Transverse colon (tissue), 4 donors: ENCODE results near the gene GOLGA6L10. TPM values are rescaled to one million over a fixed set of nuclear protein-coding genes. Genes with fewer than 3 reads are reported as not detected.
"Not testable (repeated sequence)": the region's sequence is repeated elsewhere in the genome, so short reads cannot be mapped to it uniquely, and the experiment has no call there.

Experiments
- DNase-seq: peaks from one replicate; pipeline ENCODE4 v3.0.0-alpha.2; 2019
- H3K27ac ChIP-seq, 4 donors: fragments of 200-600 bp; sonication (generic); 2 replicates each; pipeline ENCODE4 v1.5.1; 2016 to 2018; ENCODE audit warnings: inconsistent platforms in 4 of 4
- H3K27me3 ChIP-seq: fragments of 200-600 bp; sonication (generic); 2 replicates; pipeline ENCODE4 v1.5.1; 2017; ENCODE audit warnings: inconsistent platforms
- H3K36me3 ChIP-seq, 4 donors: fragments of 200-600 bp; sonication (generic); 2 replicates each; pipeline ENCODE4 v1.5.1; 2017 to 2019; ENCODE audit warnings: inconsistent platforms in 4 of 4
- H3K4me1 ChIP-seq, 4 donors: fragments of 200-600 bp; sonication (generic); 2 replicates each; pipeline ENCODE4 v1.5.1; 2017 to 2020; ENCODE audit warnings: inconsistent platforms in 4 of 4
- H3K4me3 ChIP-seq, 4 donors: fragments of 200-600 bp; sonication (generic); 1 replicate in 1 of 4; 2 replicates in 3 of 4; pipeline versions ENCODE4 v1.5.1 to v1.6.1; 2017 to 2019; ENCODE audit warnings: inconsistent platforms in 4 of 4
- H3K9me3 ChIP-seq, 2 donors: fragments of 200-600 bp; sonication (generic); 2 replicates each; pipeline ENCODE4 v1.5.1; 2017 to 2019; ENCODE audit warnings: inconsistent platforms in 2 of 2
- POLR2AphosphoS5 ChIP-seq, 3 donors: sonication (generic); formaldehyde crosslinking; IDR thresholded peaks; one replicate each; pipeline ENCODE4 v1.6.1; 2016; ENCODE audit warnings: antibody characterized with exemption in 3 of 3
- WGBS, 2 donors: methylation state at CpG; one replicate each; pipeline ENCODE4 v1.1.5; 2018; ENCODE audit warnings: low coverage in 1 of 2; 5-methylcytosine and 5-hydroxymethylcytosine counted together
- in situ Hi-C, 4 donors: fragments of 200-750 bp; cut with MboI; loops; one replicate each; pipeline versions ENCODE4 v1.15.0 to v1.15.1; 2017; ENCODE audit warnings: low sequenced_read_pairs in 3 of 4, low pct_ligation_motif_present in 1 of 4, low pct_unique_long_range_greater_than_20kb in 1 of 4
- intact Hi-C: fragments of 100-400 bp; cut with DNase I; formaldehyde crosslinking; loops from one replicate; pipeline ENCODE4 v1.15.1; 2023; ENCODE audit warnings: low total_unique reads
- total RNA-seq, 4 donors: library from RNA; depleted of rRNA; stranded (reverse); fragments of >200 nt; gene quantifications; one replicate each; pipeline ENCODE4 v1.1.0, GENCODE V29; 2016
- TF ChIP-seq, protein P1 (sequence below), 5 experiments: fragments of 200-600 bp in 3 of 5; fragments of 450-650 bp in 2 of 5; sonication (generic) in 3 of 5; IDR thresholded peaks; 1 replicate in 2 of 5; 2 replicates in 3 of 5; pipeline ENCODE4 v1.5.1; 2016 to 2017; ENCODE audit warnings: antibody characterized with exemption in 5 of 5, inconsistent platforms in 3 of 5, mild to moderate bottlenecking in 2 of 5, moderate library complexity in 1 of 5

GOLGA6L10 gene
- total RNA-seq, 4 donors from 2014 or later: 1.2 to 17.1 (median 1.3) TPM; not detected in 1

DNA sequence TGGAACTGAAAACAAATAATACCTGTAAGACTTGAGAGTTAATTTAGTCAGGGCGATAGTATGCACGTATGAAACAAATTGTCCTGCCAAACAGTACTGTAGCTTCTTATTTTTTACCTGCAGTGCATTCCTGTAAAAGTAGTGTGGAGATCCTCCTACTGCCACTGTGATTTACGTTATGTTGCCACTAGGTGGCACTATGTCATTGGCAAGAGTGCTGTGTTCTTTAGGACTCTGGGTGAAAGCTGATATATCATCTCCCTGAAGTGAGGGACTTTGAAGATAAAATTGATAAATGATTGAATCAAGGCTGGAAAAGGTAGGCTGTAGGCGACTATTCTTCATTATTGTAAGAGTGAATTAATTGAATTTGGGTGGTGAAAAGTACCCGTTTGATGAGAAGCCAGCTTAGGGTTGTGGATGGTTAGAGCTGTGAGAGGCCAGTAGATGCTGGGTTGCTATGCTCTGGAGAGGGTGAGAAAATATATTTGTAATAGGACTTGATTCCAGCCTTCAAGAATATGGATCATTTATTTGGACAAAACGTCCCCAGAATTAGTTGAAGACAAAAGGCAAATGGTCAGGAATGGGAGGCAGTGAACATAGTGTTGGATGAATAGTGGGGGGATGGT is 16.5 kb upstream of the GOLGA6L10 start:
- peak; percentile 28 for DNase-seq
- intact Hi-C loops, in situ Hi-C loops, H3K9me3 ChIP-seq, H3K27ac ChIP-seq, H3K4me1 ChIP-seq, H3K36me3 ChIP-seq, H3K27me3 ChIP-seq, H3K4me3 ChIP-seq: not testable (repeated sequence)
- 0% methylated on average over 1 to 2 of the region's 6 CpGs for WGBS, 2 donors
- TF ChIP-seq, protein P1, sequence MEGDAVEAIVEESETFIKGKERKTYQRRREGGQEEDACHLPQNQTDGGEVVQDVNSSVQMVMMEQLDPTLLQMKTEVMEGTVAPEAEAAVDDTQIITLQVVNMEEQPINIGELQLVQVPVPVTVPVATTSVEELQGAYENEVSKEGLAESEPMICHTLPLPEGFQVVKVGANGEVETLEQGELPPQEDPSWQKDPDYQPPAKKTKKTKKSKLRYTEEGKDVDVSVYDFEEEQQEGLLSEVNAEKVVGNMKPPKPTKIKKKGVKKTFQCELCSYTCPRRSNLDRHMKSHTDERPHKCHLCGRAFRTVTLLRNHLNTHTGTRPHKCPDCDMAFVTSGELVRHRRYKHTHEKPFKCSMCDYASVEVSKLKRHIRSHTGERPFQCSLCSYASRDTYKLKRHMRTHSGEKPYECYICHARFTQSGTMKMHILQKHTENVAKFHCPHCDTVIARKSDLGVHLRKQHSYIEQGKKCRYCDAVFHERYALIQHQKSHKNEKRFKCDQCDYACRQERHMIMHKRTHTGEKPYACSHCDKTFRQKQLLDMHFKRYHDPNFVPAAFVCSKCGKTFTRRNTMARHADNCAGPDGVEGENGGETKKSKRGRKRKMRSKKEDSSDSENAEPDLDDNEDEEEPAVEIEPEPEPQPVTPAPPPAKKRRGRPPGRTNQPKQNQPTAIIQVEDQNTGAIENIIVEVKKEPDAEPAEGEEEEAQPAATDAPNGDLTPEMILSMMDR (IDR thresholded peaks at IDR 0.05): peak in 3 of 5 experiments; percentile 17 to 26 (median 26)

- H3K36me3 ChIP-seq, H3K4me1 ChIP-seq, H3K27me3 ChIP-seq, H3K27ac ChIP-seq, intact Hi-C loops, H3K9me3 ChIP-seq, in situ Hi-C loops, DNase-seq, H3K4me3 ChIP-seq: not testable (repeated sequence)
- WGBS, 2 donors: no CpG with 5 or more reads among the region's 3 CpGs
Measured at GRCh38 chr15:82364548-82364947, 15.3 kb upstream of the GOLGA6L10 start.

DNA sequence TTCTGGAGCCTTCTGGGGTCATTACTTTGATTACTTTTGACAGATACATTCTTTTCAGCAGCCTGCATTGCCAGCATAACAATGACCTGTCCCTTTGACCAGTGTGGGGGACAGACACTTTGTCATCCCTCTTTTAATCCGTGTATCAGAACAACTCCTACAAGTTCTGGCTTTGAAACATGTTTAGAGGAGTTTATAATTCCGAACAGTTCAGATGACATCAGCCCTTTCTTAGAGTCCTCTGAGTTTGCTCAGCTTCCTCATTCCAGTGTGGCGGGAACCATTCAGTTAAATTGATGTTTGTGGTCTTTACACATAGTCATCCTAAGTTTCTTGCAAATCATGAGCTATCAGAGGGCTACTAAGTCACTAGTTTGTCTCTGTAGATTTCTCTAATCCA is 13.5 kb upstream of the GOLGA6L10 start:
- H3K4me3 ChIP-seq, in situ Hi-C loops, DNase-seq, H3K27ac ChIP-seq, H3K4me1 ChIP-seq, H3K9me3 ChIP-seq, H3K36me3 ChIP-seq, H3K27me3 ChIP-seq, intact Hi-C loops: not testable (repeated sequence)
- no CpG with 5 or more reads among the region's 3 CpGs for WGBS, 2 donors

- DNase-seq, in situ Hi-C loops, H3K27ac ChIP-seq, H3K9me3 ChIP-seq, H3K36me3 ChIP-seq, intact Hi-C loops, H3K4me3 ChIP-seq, H3K4me1 ChIP-seq, H3K27me3 ChIP-seq: not testable (repeated sequence)
- no CpG with 5 or more reads among the region's 7 CpGs for WGBS, 2 donors
Measured at GRCh38 chr15:82360618-82361017, 11.3 kb upstream of the GOLGA6L10 start.

- H3K36me3 ChIP-seq, in situ Hi-C loops, H3K27me3 ChIP-seq, H3K9me3 ChIP-seq, intact Hi-C loops, DNase-seq, H3K27ac ChIP-seq, H3K4me1 ChIP-seq: not testable (repeated sequence)
- peak in 1 of 3 donors; percentile 20 for TF ChIP-seq POLR2AphosphoS5 (IDR thresholded peaks at IDR 0.05)
- no CpG with 5 or more reads among the region's 48 CpGs for WGBS, 2 donors
- H3K4me3 ChIP-seq: peak overlapping the region in 2 of 4 donors; percentile 19 to 29
Measured at GRCh38 chr15:82355055-82355454, 5.8 kb upstream of the GOLGA6L10 start.

- H3K27me3 ChIP-seq, H3K36me3 ChIP-seq, in situ Hi-C loops, H3K4me1 ChIP-seq, DNase-seq, intact Hi-C loops, H3K9me3 ChIP-seq: not testable (repeated sequence)
- 19% methylated on average over 6 of the region's 12 CpGs; no CpG with 5 or more reads in 1 of the 2 donors for WGBS, 2 donors
- peak overlapping the region in 2 of 4 donors; percentile 32 to 35 for H3K4me3 ChIP-seq
- peak overlapping the region in 2 of 4 donors; percentile 42 to 50 for H3K27ac ChIP-seq
Measured at GRCh38 chr15:82354546-82354945, 5.3 kb upstream of the GOLGA6L10 start.

- H3K36me3 ChIP-seq, H3K4me1 ChIP-seq, H3K4me3 ChIP-seq, H3K27ac ChIP-seq, in situ Hi-C loops, H3K9me3 ChIP-seq, H3K27me3 ChIP-seq, intact Hi-C loops, DNase-seq: not testable (repeated sequence)
- 53 to 69% methylated on average over 3 of the region's 5 CpGs for WGBS, 2 donors
Measured at GRCh38 chr15:82347645-82348044, 1.6 kb downstream of the GOLGA6L10 start.

- H3K4me3 ChIP-seq, H3K27ac ChIP-seq, DNase-seq, in situ Hi-C loops, H3K9me3 ChIP-seq, H3K27me3 ChIP-seq, H3K36me3 ChIP-seq, H3K4me1 ChIP-seq, intact Hi-C loops: not testable (repeated sequence)
- 80 to 94% methylated on average over 1 of the region's 2 CpGs for WGBS, 2 donors
Measured at GRCh38 chr15:82345176-82345575, 4.1 kb downstream of the GOLGA6L10 start.

DNA sequence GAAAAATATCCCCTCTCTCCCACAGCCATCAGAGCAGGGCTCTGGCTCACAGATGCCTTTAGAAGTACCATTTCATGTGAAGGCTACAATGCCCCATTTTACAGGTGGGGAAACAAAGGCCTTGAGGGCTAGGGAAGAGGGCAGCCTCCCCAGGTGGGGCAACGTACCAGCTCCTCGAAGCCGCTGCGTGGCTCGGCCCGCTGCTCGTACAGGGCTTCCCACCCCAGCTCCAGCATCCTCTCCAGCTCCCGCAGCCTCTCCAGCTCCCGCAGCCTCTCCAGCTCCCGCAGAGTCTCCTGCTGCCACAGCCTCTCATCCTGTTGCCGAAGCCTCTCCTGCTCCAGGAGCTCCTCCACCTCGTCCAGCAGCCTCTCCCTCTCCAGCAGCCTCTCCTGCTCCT is 4.9 kb downstream of the GOLGA6L10 start:
- in situ Hi-C loops: not testable (repeated sequence)

GRCh38 chr15:82343851-82344250 is 5.4 kb downstream of the GOLGA6L10 start:
- H3K36me3 ChIP-seq, H3K27ac ChIP-seq, H3K27me3 ChIP-seq, H3K9me3 ChIP-seq, H3K4me3 ChIP-seq, in situ Hi-C loops, H3K4me1 ChIP-seq, intact Hi-C loops, DNase-seq: not testable (repeated sequence)
- 100% methylated on average over 3 of the region's 5 CpGs; no CpG with 5 or more reads in 1 of the 2 donors for WGBS, 2 donors

More for the DNA sequence above, 4.9 kb downstream of the GOLGA6L10 start:
- H3K27ac ChIP-seq, intact Hi-C loops, H3K4me3 ChIP-seq, H3K4me1 ChIP-seq, DNase-seq, H3K9me3 ChIP-seq, H3K27me3 ChIP-seq, H3K36me3 ChIP-seq: not testable (repeated sequence)
- 80 to 96% methylated on average over 2 to 12 of the region's 12 CpGs for WGBS, 2 donors
